HEK293 (cell line): Measurements from ENCODE around the gene C22orf42.

Experiments used
- SCRT2 ChIP-seq: fragments of 450-650 bp; formaldehyde crosslinking; IDR thresholded peaks from 2 replicates; pipeline ENCODE4 v1.5.1; 2016; ENCODE audit warnings: missing biosample characterization, missing genetic modification characterization
- ZNF19 ChIP-seq: fragments of 450-650 bp; formaldehyde crosslinking; IDR thresholded peaks from 2 replicates; pipeline ENCODE4; 2016; ENCODE audit warnings: missing biosample characterization, missing genetic modification characterization, low read depth
- ZNF24 ChIP-seq: fragments of 450-650 bp; formaldehyde crosslinking; IDR thresholded peaks from 2 replicates; pipeline ENCODE4 v1.5.1; 2016; ENCODE audit warnings: missing biosample characterization, missing genetic modification characterization
- ZNF274 ChIP-seq, 2 experiments: fragments of 200-500 bp in 1 of 2; fragments of 450-650 bp in 1 of 2; sonication (Bioruptor generic) in 1 of 2; formaldehyde crosslinking in 1 of 2; IDR thresholded peaks; 2 replicates each; pipeline versions ENCODE4 v1.5.1 to v1.6.1; 2014 to 2016; ENCODE audit warnings: borderline replicate concordance in 1 of 2, inconsistent platforms in 1 of 2, low read length in 1 of 2, missing biosample characterization in 1 of 2, missing genetic modification characterization in 1 of 2
- ZNF777 ChIP-seq: fragments of 450-650 bp; formaldehyde crosslinking; IDR thresholded peaks from 2 replicates; pipeline ENCODE4 v1.5.1; 2017; ENCODE audit warnings: missing biosample characterization, missing genetic modification characterization, borderline replicate concordance
- TF ChIP-seq, protein P1 (sequence below): fragments of 450-650 bp; formaldehyde crosslinking; IDR thresholded peaks from 2 replicates; pipeline ENCODE4 v1.5.1; 2016; ENCODE audit warnings: missing biosample characterization, missing genetic modification characterization

DNA sequence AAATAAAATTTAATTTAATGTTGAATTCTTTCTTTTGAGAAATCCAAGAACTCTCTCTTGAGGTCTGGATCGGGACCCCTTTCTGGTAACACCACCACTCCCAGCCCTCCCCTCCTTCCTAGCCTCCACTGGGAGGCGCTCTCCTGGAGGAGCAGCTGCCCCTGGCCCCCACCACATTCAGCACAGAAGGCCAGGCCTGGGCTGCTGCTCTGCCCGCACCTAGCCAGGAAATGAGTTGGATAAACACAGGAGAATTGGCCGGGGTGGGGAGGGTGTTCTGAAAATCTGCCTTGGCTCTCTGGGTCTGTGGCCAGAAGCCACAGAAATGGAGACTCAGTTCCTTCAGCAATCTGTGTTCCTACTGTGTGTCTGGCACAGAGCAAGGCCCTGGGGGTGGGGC, 31.2 kb downstream of the C22orf42 start:
- TF ChIP-seq, protein P1, sequence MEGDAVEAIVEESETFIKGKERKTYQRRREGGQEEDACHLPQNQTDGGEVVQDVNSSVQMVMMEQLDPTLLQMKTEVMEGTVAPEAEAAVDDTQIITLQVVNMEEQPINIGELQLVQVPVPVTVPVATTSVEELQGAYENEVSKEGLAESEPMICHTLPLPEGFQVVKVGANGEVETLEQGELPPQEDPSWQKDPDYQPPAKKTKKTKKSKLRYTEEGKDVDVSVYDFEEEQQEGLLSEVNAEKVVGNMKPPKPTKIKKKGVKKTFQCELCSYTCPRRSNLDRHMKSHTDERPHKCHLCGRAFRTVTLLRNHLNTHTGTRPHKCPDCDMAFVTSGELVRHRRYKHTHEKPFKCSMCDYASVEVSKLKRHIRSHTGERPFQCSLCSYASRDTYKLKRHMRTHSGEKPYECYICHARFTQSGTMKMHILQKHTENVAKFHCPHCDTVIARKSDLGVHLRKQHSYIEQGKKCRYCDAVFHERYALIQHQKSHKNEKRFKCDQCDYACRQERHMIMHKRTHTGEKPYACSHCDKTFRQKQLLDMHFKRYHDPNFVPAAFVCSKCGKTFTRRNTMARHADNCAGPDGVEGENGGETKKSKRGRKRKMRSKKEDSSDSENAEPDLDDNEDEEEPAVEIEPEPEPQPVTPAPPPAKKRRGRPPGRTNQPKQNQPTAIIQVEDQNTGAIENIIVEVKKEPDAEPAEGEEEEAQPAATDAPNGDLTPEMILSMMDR = no peak
- TF ChIP-seq SCRT2 (tag by site-specific recombination) = no peak
- no peak for TF ChIP-seq ZNF777 (tag by site-specific recombination)
- no peak for TF ChIP-seq ZNF24 (tag by site-specific recombination)
- TF ChIP-seq ZNF274 (IDR thresholded peaks at IDR 0.05; ENCODE audit: low read length) = no peak
- no peak for TF ChIP-seq ZNF274 (tag by site-specific recombination; IDR thresholded peaks at IDR 0.05; ENCODE audit: borderline replicate concordance)
- no peak for TF ChIP-seq ZNF19
